Gastrocnemius medialis (tissue), 4 donors: ENCODE data around the gene AVEN.

Experiments
- POLR2A ChIP-seq, 2 donors: fragments of 450-650 bp; IDR thresholded peaks; one replicate each; pipeline ENCODE4 v1.6.1; 2017; ENCODE audit warnings: antibody characterized with exemption in 2 of 2, mild to moderate bottlenecking in 2 of 2, moderate library complexity in 2 of 2
- TF ChIP-seq, protein P1 (sequence below), 5 experiments: fragments of 450-650 bp in 3 of 5; fragments of 200-600 bp in 2 of 5; sonication (generic) in 2 of 5; IDR thresholded peaks in 4 of 5; conservative IDR thresholded peaks in 1 of 5; 1 replicate in 4 of 5; 2 replicates in 1 of 5; pipeline ENCODE4 v1.5.1; 2016 to 2019; ENCODE audit warnings: antibody characterized with exemption in 5 of 5, mild to moderate bottlenecking in 3 of 5, moderate library complexity in 3 of 5

GRCh38 chr15:34027606-34028005 lies 11.4 kb downstream of the AVEN start:
- TF ChIP-seq, protein P1, sequence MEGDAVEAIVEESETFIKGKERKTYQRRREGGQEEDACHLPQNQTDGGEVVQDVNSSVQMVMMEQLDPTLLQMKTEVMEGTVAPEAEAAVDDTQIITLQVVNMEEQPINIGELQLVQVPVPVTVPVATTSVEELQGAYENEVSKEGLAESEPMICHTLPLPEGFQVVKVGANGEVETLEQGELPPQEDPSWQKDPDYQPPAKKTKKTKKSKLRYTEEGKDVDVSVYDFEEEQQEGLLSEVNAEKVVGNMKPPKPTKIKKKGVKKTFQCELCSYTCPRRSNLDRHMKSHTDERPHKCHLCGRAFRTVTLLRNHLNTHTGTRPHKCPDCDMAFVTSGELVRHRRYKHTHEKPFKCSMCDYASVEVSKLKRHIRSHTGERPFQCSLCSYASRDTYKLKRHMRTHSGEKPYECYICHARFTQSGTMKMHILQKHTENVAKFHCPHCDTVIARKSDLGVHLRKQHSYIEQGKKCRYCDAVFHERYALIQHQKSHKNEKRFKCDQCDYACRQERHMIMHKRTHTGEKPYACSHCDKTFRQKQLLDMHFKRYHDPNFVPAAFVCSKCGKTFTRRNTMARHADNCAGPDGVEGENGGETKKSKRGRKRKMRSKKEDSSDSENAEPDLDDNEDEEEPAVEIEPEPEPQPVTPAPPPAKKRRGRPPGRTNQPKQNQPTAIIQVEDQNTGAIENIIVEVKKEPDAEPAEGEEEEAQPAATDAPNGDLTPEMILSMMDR (IDR thresholded peaks at IDR 0.05 in 4 of 5, conservative IDR thresholded peaks at IDR 0.05 in 1 of 5) = no peak
- no peak for TF ChIP-seq POLR2A (IDR thresholded peaks at IDR 0.05)
